GM10248 (cell line): ENCODE data around the gene TRMO.

Experiments used
- CTCF ChIA-PET: fragments of 300-600 bp; sonication (Branson Sonifier 250); formaldehyde crosslinking; extraction: SDS; loops from one replicate; lab custom pipeline; 2021; ENCODE audit warnings: antibody characterized with exemption; lab: Yijun Ruan, JAX
- POLR2A ChIA-PET: fragments of 350-650 bp; sonication (Branson Sonifier 250); formaldehyde crosslinking; extraction: SDS; loops from one replicate; lab custom pipeline; 2020; ENCODE audit warnings: antibody characterized with exemption; lab: Yijun Ruan, JAX
- DNase-seq: peaks from one replicate; pipeline ENCODE4 v3.0.0; 2012; ENCODE audit errors: extremely low spot score
- TF ChIP-seq, protein P1 (sequence below): IDR thresholded peaks from 2 replicates; pipeline ENCODE4 v1.5.1; 2012; ENCODE audit warnings: mild to moderate bottlenecking, low read depth; ENCODE audit errors: extremely low read depth, missing control alignments, control extremely low read depth

TRMO gene

DNA sequence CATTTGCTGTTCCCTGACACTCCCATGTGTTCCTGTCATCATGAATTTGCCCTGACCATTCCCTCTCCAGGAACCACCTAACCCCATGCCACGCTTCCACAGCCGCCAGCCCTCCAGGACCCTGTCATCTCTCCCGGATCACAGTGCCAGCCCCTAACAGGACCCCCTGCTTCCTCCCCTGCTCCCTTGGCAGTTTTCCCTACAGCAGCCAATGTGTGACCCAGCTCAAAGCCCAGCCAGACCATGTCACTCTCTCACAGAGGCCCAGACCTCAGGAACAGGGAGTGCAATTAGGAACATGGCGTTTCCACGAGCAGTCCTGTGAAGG, 61.2 kb downstream of the TRMO start:
- CTCF ChIA-PET, result interaction anchor here (1.0 kb wide), 1 partner anchor 29 kb away, joined by 4 read pairs; no protein-coding TSS in a partner anchor

GRCh38 chr9:97860451-97861147, 61.7 kb downstream of the TRMO start:
- POLR2A ChIA-PET, result no interaction called here
- CTCF ChIA-PET, result interaction anchor here (1.0 to 1.2 kb wide), 2 partner anchors 30 to 40 kb away, joined by 4 read pairs; no protein-coding TSS in a partner anchor
- TF ChIP-seq, protein P1, sequence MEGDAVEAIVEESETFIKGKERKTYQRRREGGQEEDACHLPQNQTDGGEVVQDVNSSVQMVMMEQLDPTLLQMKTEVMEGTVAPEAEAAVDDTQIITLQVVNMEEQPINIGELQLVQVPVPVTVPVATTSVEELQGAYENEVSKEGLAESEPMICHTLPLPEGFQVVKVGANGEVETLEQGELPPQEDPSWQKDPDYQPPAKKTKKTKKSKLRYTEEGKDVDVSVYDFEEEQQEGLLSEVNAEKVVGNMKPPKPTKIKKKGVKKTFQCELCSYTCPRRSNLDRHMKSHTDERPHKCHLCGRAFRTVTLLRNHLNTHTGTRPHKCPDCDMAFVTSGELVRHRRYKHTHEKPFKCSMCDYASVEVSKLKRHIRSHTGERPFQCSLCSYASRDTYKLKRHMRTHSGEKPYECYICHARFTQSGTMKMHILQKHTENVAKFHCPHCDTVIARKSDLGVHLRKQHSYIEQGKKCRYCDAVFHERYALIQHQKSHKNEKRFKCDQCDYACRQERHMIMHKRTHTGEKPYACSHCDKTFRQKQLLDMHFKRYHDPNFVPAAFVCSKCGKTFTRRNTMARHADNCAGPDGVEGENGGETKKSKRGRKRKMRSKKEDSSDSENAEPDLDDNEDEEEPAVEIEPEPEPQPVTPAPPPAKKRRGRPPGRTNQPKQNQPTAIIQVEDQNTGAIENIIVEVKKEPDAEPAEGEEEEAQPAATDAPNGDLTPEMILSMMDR, result no peak
- no peak for DNase-seq

More for the DNA sequence above, 61.2 kb downstream of the TRMO start:
- POLR2A ChIA-PET, result no interaction called here
- DNase-seq, result no peak
- TF ChIP-seq, protein P1, result no peak

- ChIA-PET CTCF (interaction anchor here (1.2 to 1.7 kb wide), 2 partner anchors 31 to 41 kb away, joined by 4 read pairs; no protein-coding TSS in a partner anchor), POLR2A (no interaction called here)
- no peak for DNase-seq
- TF ChIP-seq, protein P1, result no peak
Measured at GRCh38 chr9:97859346-97859745, 63.0 kb downstream of the TRMO start.

- DNase-seq, result no peak
- ChIA-PET POLR2A (no interaction called here), CTCF (interaction anchor here (1.7 kb wide), 1 partner anchor 32 kb away, joined by 4 read pairs; no protein-coding TSS in a partner anchor)
- TF ChIP-seq, protein P1, result no peak
Measured at GRCh38 chr9:97858826-97859225, 63.5 kb downstream of the TRMO start.

DNA sequence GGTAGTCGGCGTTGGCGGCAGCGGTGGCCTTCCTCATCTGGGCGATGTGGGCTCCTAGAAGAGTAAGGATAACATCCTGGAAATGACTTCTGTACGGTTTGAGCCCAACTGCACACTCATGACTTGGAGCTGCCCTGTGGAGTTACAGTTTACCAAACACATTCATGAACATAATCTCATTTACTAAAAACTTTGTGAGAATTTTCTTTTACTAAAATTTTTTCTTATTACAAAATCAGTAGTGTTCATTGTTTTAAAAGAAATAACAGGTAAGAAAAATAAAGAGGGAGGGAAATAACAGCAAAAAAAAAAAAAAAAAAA, 63.9 kb downstream of the TRMO start:
- ChIA-PET CTCF (interaction anchor here (1.7 kb wide), 1 partner anchor 32 kb away, joined by 4 read pairs; no protein-coding TSS in a partner anchor), POLR2A (no interaction called here)
- no peak for DNase-seq
- TF ChIP-seq, protein P1, result no peak

GRCh38 chr9:97857606-97858392, 64.5 kb downstream of the TRMO start:
- ChIA-PET CTCF (interaction anchor here (1.7 kb wide), 1 partner anchor 33 kb away, joined by 4 read pairs; no protein-coding TSS in a partner anchor), POLR2A (no interaction called here)
- DNase-seq, result no peak
- TF ChIP-seq, protein P1, result no peak
